ENCODE data around the gene IL37.

Gene IL37

DNA sequence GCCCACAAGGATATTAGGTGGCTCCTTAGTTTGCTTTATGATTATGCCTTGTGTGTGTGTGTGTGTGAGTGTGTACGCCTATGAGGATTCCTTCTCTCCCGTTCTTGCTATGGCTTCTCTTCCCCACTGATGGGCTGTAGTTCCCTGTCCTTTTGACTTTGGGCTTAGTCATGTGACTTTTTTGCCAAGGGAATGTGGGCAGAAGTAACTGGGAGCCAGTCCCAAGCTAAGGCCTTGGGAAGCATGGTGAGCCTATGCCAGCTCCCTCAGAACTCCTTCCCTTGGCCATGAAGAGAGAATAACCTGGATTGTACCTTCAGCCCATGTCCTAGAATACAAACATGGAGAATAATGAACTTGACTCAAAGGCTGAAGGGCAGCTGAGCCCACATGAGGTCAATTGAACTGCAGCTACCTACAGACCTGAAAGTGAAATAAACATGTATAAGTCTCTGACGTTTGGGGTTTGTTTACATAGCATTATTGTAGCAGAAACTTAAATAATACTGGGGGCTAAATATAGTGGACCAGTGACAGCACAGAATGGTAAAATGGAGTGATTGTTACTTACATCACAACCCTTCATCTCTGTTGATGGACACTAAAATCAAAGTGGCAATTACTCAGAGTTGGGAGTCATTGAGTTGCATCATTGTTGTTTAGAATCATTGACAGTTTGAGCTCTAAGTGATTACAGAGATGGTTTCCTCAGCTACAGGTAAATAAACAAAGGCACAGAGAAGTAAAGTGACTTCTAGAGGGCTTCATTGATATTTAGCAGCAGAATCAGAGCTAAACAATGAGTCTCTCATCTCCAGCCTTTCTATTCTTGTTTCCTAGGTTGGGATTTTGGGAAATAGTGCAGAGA is 51.6 kb downstream of the IL37 start:
- DNase-seq: no peak

DNA sequence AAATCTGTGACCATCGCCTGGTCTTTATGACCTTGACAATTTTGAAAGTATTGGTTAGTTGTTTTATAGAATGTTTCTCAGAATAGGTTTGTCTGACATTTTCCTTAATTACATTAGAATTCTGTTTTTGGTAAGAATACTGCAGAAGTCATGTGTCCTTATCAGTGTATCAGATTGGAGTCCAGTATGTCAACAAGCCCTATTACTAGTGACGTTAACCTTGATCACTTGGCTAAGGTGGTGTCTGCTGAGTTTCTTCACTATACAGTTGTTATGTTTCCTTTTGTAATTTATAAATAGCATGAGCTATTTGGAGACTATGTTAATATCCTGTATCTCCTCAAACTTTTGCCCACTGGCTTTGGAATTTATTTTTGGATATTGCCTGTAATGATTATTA is 56.1 kb downstream of the IL37 start:
- no peak for DNase-seq
